NT2/D1 (cell line): Measurements from ENCODE around the gene TOMM5.

Source experiments
- SUZ12 ChIP-seq: IDR thresholded peaks from 2 replicates; pipeline ENCODE4 v1.6.1; 2011; ENCODE audit not compliant: insufficient read length, insufficient read depth; ENCODE audit errors: extremely low read depth
- YY1 ChIP-seq: IDR thresholded peaks from 2 replicates; pipeline ENCODE4 v1.6.1; 2011; ENCODE audit not compliant: insufficient read length, insufficient read depth

- TF ChIP-seq YY1 (no peak), SUZ12 (no peak)
These were observed 30.9 kb upstream of the TOMM5 start for GRCh38 chr9:37623267-37623666.
